ENCODE data around the gene FFAR3. TPM values are rescaled to one million over a fixed set of nuclear protein-coding genes. Genes with fewer than 3 reads are reported as not detected.

Gene FFAR3
- total and polyA plus RNA-seq, 2 donors (not counting 3 experiments of a cell fraction or from before 2014, with no cell fraction given), result not detected

- no TSS peak for BruUV-seq (replicated peaks)
- DNase-seq (ENCODE audit: low read depth, low spot score) (no peak), FAIRE-seq (no peak)
- TF ChIP-seq POLR2AphosphoS5 (IDR thresholded peaks at IDR 0.05; ENCODE audit: insufficient read depth, low read depth, low read length) (no peak), MAX (IDR thresholded peaks at IDR 0.05; ENCODE audit: insufficient read depth, insufficient read length) (no peak), FOS (IDR thresholded peaks at IDR 0.05; ENCODE audit: borderline replicate concordance, insufficient read depth, low read length) (no peak), EZH2 (IDR thresholded peaks at IDR 0.05; ENCODE audit: borderline replicate concordance, low read depth, low read length, severe bottlenecking) (no peak), CTCF (IDR thresholded peaks at IDR 0.05; ENCODE audit: extremely low read depth in 1 of 2, insufficient read depth in 1 of 2, low read depth in 1 of 2, low read length in 2 of 2) (no peak)
- no peaks in the 10 kb centered on the region for H3K79me2 ChIP-seq (ENCODE audit: control insufficient read depth, insufficient read depth, low read length)
- no peak overlapping the region for H3K9ac ChIP-seq (replicated peaks; ENCODE audit: extremely low read depth, insufficient read depth, low read length)
- H2AFZ ChIP-seq (ENCODE audit: low read depth, low read length), result no peak overlapping the region
- H3K36me3 ChIP-seq (ENCODE audit: control insufficient read depth in 2 of 2, extremely low read depth in 1 of 2, insufficient read depth in 2 of 2, low read length in 2 of 2), result no peaks in the 10 kb centered on the region
- H3K4me2 ChIP-seq (ENCODE audit: insufficient read depth, low read length), result no peak overlapping the region
- CTCF ChIA-PET, result interaction anchor here (0.6 to 1.2 kb wide), 2 partner anchors 9 to 12 kb away, joined by 3 read pairs; no protein-coding TSS in a partner anchor
- dilution Hi-C loops (cut with MboI; ENCODE audit: extremely low pct_ligation_motif_present, low sequenced_read_pairs), result no loop called here
- H3K4me1 ChIP-seq (ENCODE audit: control insufficient read depth, extremely low read depth, insufficient read depth, low read length), result no peaks in the 10 kb centered on the region
- H3K9me3 ChIP-seq (replicated peaks; ENCODE audit: control insufficient read depth, insufficient read depth, low read length), result no peaks in the 10 kb centered on the region
- intact Hi-C loops (cut with micrococcal nuclease), result no loop called here
- H3K27me3 ChIP-seq (ENCODE audit: control insufficient read depth in 2 of 2, insufficient read depth in 2 of 2, low read length in 2 of 2), result peaks cover 0 to 2% of the 10 kb centered on the region in 2 experiments
- POLR2A ChIA-PET, result no interaction called here
- H3K27ac ChIP-seq (ENCODE audit: insufficient read depth, low read depth, low read length), result no peak overlapping the region
- H4K20me1 ChIP-seq (replicated peaks; ENCODE audit: control insufficient read depth, extremely low read depth, insufficient read depth, low read length), result no peaks in the 10 kb centered on the region
- no peak overlapping the region for H3K4me3 ChIP-seq (replicated peaks in 1 of 3; ENCODE audit: insufficient read depth in 1 of 3, low read depth in 1 of 3, low read length in 3 of 3)
- no peaks in the 10 kb centered on the region for H3K9me1 ChIP-seq (replicated peaks; ENCODE audit: control insufficient read depth, extremely low read depth, insufficient read depth, low read length)
These were observed 4.2 kb downstream of the FFAR3 start for GRCh38 chr19:35362261-35363000.

Measured in endothelial cell of umbilical vein (primary cell).